NCI-H510A (cell line): ENCODE data around the gene ARHGAP32.

Source experiments
- DNase-seq: peaks from one replicate; lab custom pipeline; 2025; lab: John Stamatoyannopoulos, UW

ARHGAP32 gene

DNA sequence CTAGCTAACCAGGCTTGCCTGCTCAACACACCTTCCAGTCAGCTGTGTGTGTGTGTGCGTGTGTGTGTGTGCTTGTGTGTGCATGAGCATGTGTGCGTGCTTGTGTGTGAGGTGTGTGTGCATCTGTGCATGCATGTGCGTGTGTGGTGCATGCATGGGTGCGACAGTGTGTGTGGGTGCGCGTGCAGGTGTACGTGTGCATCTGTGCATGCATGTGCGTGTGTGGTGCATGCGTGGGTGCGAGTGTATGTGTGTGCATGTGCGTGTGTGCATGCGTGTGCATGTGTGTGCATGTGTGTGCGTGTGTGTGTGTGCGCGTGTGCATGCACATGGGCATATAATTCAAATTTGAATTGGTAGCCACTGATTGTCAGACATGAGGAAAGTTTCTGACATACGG is 239.0 kb downstream of the ARHGAP32 start:
- no peak for DNase-seq

DNA sequence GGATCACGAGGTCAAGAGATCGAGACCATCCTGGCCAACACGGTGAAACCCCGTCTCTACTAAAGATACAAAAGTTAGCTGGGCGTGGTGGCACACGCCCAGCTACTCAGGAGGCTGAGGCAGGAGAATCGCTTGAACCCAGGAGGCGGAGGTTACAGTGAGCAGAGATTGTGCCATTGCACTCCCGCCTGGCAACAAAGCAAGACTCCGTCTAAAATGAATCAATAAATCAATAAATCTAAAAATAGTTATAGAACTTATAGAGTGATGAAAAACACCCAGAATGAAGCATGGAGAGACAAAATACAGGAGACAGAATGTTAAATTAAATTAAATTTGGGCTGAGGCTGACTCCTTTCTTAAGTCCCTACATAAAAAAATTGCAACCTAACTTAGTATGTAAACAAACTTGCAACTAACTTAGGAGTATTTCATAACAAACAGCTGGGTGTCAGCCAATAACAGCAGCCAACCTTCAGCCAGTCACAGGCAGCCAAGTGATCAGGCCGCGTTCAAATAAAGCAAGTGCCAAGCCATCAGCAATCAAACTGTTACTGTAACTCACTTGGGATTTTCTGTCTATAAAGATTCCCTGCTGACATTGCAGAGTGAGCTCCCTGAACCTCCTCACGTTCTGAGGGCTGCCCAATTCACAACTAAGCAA is 242.2 kb downstream of the ARHGAP32 start:
- DNase-seq: no peak

DNA sequence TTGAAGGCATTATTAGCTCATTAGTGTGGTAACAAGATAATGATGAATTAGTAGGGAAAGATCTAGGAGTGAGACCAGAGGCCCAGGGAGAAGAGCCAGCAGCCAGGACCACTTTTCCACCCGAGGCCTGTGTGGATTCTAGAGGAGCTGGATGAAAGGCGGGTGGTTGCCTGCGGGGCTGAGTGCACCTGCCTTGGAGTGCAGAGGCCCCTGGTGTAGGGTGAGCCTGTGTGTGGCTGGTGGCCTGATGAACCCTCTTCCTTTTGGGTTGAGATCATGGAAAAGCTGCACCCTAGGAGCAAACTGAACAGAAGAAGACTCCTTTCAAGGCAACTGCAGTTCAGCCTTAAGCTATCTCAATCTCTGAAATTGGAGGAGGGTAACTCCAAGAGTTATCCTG is 243.5 kb downstream of the ARHGAP32 start:
- no peak for DNase-seq

DNA sequence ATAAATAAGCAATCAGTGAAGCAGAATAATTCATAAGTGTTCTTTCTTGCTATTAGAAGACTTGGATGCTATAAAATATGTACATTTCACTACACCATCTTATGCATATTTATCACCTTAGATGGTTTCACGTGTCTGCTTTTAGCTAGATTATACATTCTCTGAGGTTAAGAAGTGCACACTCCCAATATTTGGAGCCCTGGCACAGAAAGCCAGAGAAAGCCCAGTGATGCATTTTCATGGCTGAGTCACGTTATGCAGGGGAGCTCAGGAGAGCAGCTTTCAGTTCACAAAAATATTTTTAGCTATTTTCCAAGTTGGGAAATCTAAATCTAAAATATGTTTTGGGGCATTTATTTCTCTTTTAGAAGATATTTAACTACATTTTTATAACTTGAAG is 244.4 kb downstream of the ARHGAP32 start:
- DNase-seq: no peak

DNA sequence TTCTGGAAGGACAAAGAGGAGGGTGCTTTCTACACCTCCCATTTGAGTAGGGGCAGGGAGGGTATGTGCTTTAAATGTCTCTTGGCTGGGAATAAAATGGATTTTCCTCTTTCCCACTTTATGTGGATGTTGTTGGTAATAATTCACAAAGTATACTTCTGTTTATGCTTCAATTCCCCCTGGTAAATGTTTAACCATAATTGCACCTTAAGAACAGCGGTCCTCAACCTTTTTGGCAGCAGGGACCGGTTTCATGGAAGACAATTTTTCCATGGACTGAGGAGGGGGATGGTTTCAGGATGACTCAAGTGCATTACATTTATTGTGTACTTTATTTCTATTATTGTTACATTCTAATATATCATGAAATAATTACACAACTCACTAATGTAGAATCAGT is 245.5 kb downstream of the ARHGAP32 start:
- DNase-seq: no peak

DNA sequence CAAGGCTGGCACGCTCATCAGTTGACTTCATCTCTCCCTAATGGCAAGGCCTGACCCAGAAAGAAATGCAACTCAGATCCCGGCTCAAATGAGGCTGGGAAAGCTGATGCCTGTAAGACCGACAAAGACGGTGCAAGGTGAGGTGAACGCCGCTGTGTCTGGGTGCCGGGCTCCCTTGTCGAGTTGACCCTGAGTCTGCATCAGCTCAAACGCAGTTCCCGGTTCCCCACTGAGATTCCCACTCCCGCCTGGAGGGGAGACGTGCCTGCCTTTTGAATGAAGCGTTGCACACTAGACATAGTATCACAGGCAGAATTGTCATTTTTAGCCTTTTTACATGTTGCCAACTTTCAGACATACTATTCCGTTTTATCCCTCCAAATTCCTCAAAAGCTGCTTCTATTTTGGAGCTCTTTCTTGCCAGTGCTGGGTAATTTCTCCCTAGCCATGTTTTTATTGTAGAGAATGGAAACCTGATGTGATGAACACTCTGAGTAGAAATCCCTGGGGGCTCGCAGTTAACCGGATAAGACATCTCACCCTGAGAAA is 248.6 kb downstream of the ARHGAP32 start:
- no peak for DNase-seq

DNA sequence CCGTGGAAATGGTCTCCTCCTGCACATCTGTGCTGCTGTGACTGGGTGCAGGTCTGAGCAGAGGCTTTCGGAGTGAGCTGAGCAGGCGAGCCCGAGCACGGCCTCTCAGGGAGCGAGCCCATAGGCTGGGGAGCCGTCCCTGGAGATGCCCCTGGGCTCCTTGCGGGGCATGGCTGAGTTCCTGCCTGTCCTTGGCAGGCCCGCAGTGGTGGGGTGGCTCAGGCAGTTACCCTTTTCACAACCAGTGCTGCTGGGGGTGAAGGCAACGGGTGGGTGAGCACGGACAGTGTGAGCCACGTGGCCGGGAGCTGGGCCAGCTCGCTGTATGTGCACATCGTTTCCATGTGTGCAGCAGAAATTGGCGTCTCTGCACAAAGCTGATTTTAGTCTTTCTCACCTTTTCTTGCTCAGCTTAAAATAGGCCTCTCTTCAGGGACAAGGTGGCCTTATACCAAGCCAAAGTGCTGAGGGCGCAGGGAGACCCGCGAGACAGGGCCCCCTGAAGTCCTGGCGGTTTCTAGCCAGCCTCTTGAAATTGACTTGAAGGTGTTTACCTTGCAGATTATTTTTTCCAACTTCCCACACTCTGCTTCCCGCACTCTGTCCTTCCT is 249.2 kb downstream of the ARHGAP32 start, which contains the start of gene TP53AIP1:
TP53AIP1 (minus strand) TSS at position 55 of the 611 bp plus-strand sequence. CDS start 5,053 bp downstream, outside the sequence.
- no peak for DNase-seq

DNA sequence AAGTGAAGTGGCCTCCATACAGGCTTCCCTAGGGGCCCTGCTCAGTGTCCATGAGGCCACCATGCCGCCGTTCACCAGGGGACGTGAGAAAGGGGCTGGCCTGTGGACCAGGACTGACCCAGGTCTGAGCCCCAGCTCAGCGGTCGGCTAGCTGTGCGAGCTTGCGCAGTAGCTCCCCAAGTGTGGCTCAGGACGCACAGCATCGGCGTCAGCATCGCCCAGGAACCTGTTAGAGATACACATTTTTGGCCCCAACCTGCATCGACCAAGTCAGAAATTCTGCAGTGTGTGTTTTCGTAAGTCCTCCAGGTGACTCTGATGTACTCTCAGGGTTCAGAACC is 249.9 kb downstream of the ARHGAP32 start:
- no peak for DNase-seq

DNA sequence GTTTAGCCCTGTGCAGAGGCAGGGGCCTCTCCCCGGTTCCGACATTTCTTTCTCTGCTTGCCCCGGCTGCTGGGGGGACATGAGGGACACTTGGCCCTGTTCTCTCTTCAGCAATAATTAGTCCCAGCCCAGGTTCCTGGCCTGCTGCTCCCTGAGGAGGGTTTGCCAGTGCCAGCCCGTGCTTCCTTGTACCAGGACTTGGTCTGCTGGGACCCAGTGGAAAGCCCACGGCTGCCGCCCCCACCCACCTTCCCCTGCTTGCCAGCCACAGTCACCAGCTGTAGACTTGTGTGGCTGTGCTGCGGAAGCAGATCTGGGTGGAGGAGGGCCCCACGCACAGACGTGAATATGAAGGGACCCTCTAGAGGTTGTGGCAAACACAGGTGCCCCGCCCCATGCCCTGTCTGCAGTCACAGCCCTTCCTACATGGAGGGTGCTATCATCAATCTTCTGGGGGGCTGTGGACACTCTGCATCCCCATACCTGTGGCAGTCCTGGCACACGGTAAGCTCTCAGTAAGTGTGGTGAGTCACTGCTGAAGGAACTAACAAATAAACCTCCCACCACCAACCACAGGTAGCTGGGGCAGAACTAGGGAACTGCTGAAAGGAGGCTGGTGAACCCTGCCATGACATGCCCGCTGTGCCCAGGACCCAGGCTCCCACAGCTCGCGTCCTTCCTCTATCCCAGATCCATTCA is 250.4 kb downstream of the ARHGAP32 start:
- DNase-seq: no peak

DNA sequence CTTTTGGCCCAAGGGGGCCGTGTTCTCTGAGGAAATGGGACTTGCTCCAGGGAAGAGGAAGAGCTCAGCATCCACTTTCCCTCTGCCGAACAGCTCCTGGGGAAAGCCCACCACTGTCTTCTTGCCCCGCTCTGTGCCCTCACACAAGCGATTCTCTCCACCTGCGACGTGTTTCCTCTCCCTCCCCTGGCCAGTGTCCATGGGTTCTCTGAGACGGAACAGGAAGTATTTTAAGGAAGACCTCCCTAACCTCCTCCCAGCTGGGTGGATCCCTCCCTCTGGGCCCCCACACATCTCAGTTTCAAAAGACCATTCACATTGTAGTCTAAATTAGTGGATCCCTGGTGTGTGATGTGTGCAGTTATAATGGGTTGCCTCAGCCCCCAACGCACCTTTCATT is 251.0 kb downstream of the ARHGAP32 start:
- no peak for DNase-seq

DNA sequence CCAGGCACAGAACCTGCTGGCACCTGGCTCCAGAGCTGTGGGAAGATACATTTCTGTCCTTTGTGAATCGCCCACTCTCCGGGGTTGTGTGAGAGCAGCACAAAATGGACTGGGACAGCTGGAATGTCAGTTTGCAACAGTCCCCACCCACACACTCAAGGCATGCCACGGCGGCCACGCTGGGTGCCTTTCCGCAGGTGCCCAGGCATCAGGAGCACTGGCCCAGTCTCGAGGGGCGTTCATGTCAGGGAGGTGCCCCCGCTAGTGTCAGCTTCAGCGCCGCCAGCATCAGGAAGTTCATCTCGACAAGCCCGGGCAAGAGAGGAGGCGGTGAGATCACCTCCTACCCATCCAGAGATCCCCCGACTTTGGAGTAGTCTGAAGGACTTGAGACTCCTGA is 251.5 kb downstream of the ARHGAP32 start:
- no peak for DNase-seq

DNA sequence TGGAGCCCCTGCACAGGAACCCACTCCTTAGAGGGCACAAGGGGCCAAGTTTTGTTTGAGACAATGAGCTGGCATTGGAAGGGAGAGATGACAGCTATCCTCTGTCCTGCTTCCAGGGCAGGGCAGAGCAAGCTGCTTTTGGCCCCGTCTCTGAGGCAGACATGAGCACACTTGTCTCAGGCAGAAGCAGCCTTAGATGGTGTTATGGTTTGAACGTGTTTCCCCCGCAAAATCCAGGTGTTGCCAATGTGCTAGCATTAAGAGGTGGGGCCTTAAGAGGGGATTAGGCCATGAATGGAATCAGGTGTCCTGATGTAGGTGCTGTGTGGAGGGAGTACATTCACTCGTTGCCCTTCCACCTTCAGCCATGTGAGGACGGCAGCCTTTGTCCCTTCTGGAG is 252.0 kb downstream of the ARHGAP32 start:
- DNase-seq: no peak

DNA sequence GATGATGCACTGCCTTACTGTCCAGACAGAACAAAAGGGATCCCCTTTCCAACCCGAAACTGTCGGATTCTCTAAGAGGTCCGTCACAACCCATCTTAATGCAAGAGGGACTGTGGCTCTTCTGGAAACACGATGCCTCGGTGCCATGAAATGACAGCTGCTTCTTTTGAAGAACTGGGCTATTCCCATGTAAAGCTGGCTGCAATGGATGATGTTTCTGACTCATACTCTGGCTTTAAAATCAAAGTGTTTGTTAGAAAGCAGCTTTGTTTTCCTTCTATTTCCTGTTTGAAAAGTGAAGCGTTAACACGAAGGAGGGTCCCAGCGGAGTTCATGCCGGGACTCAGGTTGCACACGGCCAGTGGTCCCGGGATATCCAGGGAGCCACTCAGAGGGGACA is 252.5 kb downstream of the ARHGAP32 start:
- DNase-seq: no peak

DNA sequence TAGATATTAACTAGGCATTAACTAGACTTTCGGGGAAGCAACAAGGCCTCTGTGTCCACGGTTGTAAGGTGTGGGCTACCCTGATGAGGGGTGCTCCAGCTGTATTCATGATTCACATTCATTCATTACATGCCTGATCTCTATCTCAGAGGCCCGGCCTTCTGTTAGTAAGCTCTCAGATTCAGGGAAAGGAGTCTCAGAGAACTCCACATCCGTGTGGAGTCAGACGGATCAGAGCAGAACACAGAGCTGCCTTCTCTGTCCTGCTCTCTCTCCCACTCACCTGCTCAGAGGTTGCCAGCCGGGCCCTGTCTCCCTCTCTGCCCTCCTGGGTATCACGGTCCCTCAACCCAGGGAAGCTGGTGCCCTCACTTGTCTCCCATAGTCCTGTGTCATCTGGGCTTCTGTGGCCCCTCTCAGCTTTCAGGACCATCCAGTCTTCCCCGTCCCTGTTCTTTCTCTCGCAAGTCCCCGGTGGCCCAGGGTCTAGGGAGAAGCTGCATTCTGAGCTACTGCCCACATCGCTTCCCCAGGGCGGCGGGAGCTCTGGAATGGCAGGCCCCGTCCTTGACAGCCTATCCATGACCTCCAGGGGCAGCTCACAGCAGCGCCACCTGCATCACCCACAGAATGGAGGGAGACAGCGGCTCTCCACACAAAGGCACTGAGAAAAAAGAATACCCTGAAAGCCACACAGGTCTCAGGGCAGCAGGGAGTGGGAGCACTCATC is 253.8 kb downstream of the ARHGAP32 start:
- no peak for DNase-seq

DNA sequence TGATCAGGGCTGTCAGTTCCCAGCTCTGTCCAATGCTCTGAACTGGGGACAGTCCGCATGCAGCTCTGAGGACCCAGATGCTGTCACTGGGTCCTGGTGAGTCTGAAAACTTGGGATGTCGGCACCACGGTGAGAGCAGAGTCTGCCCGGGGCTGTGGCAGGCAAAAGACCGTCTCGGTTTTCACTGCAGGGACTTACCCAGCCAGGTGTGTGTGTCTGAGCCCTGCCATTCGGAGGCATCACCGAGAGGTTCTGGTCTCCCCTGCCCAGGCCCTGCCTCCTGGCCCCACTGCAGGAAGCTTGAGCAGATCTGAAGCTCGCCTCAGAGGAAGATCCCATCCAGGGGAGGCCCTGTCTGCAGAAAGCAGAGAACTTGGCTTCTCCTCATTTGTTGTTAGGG is 254.6 kb downstream of the ARHGAP32 start:
- DNase-seq: no peak

DNA sequence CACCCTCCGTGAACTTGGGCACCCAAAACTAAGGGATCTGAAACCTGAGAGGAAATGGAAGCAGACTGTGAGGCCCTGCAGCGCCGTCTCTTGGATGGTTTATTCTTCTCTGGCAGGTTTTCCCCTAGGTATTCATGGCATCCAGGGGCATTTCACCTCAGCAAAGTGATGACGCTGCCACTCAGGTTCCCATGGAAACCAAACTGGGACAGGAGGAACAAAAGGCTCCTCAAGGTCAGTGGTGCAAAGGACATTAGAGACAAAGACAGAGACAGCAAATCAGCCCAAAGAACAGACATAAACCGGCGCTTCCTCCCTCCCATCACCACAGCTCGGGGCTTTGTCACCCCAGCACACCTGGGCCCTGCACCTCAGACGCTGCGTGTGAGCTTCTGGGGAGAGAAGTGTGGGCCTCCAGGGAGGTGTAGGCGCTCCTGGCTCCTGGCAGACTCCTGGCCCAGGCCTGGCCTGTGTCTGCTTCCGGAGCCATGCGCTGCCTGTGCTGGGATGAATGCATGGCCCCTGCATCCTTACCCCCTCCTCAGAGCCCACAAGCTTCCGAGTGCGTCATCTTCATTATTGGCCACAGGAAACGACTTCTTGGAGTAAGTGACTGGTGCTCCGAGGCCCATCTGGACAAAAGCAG is 255.4 kb downstream of the ARHGAP32 start:
- peak; percentile 18 for DNase-seq

DNA sequence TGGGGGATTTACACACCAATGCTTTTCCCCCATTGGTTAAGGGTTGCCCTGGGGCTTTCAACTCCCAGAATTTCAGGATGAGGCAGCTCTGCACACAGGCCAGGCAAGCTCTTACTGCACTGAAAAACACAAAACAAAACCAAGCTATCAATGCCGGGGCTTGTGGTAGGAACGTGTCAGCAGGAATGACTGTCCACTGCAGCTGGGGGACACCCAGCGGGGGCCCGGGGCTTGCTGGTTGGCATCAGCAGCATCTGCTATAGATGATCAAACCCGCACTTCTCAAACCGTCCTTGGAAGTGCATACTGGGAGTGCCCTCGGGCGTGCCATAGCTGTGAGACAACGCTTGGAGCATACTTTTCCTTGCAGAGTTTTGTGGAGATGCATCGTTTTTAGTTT is 257.2 kb downstream of the ARHGAP32 start:
- no peak for DNase-seq

DNA sequence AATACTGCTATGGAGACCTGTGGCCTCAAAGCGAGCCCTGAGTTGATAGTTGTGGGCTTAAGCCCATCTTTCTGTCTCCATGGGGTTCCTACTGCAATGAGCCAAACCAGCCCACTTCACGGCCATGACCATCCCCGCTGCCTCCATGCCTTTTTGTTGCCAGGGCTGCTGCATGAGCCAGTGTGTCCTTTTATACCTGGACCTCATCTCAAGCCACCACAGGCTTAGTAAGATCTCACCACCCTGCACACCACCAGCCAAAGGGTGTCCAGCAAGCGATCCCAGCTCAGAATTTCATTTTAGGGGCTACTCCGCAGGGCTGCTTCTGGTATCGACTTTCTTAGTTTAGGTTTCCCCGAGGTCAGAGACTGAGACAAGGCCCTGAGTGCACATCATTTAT is 257.8 kb downstream of the ARHGAP32 start:
- no peak for DNase-seq

DNA sequence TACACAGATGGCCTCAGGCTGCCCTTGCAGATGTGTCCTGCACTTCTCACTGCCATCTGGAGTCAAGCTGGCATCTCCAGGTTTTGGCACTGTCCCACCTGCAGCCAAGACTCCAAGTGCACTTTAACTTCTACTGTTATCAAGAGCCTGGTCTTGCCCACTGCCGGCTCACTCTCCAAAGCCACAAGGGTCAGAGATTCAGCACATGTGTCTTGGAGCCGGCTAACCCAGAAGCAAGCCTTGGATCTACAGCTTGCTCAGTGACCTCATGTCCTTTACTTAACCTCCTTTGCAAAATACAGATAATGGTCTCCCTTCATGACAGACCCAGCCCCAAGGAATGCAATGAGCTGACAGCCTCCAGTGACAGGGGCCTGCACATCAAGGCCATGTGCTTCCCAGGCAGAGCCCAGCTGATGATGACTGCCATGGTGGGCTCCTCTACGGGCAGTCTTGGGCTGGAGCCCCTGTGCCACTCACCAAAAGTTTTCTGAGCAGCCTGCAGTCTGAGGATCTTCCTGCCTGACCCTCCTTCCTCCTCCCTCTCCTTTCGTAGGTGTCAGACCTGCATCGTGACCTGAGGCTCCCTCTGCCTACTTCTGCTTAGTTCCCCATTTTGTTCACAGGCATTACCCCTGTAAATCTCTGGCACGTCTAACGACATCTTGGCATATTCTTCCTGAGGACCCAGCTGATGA is 258.5 kb downstream of the ARHGAP32 start:
- no peak for DNase-seq

DNA sequence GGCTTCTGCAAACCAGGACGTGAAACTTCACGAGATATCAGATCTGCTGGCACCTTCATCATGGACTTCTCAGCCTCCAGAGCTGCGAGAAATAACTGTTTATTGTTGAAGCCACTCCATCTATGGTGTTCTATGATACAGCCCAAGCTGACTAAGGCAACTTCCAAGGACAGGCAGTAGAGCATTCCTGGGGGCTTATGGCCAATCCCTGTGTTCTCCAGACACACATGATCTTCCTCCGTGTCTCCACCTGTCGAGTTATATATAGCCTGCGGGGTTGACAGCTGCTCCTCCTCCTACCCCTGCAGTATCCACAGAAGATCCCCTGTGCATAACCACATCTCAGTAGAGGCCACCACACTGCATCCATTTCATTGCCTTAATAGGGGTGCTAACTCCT is 260.5 kb downstream of the ARHGAP32 start:
- no peak for DNase-seq

DNA sequence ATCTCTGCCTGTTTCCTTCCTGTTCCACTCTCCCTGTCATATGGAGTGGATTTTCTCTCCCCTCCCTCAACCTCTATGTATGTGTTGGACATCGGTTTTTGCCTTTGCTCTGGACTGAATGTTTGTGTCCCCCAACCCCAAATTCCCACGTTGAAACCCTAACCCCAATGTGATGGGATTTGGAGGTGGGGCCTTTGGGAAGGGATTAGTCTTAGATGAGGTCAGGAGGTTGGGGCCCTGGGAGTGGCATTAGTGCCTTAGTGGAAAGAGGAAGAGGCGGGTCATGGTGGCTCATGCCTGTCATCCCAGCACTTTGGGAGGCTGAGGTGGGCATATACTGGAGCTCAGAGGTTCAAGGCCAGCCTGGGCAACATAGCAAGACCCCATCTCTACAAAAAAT is 261.1 kb downstream of the ARHGAP32 start:
- DNase-seq: no peak
